ENCODE results near the gene MTM1. TPM values are rescaled to one million over a fixed set of nuclear protein-coding genes. Genes with fewer than 3 reads are reported as not detected.
A peak's percentile ranks its signal among the peaks of the same experiment; 100 is the strongest.

Gene MTM1
- total RNA-seq, 1 donor: 13.4 TPM

DNA sequence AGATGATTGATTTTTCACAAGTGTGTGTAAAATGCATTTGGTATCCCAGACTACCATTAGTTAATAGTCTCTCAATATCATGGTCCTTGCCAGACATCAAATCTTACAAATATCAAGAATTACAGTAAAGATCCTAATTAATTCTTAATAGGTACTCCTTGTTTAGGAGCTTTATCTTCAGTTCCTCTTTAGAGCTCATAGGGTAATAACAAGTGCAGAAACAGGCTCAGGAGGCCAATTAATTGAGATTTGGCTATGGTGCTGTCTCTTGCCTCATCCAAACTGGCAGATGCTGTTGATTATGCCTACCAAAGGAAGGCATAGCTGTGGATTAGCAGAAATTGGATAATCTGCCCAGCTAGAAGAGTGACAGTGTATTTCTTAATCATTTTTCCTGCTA is 131.7 kb downstream of the MTM1 start:
- no peak overlapping the region for H3K4me3 ChIP-seq (ENCODE audit: low read depth, low read length)
- TF ChIP-seq, protein P1, sequence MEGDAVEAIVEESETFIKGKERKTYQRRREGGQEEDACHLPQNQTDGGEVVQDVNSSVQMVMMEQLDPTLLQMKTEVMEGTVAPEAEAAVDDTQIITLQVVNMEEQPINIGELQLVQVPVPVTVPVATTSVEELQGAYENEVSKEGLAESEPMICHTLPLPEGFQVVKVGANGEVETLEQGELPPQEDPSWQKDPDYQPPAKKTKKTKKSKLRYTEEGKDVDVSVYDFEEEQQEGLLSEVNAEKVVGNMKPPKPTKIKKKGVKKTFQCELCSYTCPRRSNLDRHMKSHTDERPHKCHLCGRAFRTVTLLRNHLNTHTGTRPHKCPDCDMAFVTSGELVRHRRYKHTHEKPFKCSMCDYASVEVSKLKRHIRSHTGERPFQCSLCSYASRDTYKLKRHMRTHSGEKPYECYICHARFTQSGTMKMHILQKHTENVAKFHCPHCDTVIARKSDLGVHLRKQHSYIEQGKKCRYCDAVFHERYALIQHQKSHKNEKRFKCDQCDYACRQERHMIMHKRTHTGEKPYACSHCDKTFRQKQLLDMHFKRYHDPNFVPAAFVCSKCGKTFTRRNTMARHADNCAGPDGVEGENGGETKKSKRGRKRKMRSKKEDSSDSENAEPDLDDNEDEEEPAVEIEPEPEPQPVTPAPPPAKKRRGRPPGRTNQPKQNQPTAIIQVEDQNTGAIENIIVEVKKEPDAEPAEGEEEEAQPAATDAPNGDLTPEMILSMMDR (IDR thresholded peaks at IDR 0.05; ENCODE audit: insufficient read depth, low read depth, low read length): no peak

DNA sequence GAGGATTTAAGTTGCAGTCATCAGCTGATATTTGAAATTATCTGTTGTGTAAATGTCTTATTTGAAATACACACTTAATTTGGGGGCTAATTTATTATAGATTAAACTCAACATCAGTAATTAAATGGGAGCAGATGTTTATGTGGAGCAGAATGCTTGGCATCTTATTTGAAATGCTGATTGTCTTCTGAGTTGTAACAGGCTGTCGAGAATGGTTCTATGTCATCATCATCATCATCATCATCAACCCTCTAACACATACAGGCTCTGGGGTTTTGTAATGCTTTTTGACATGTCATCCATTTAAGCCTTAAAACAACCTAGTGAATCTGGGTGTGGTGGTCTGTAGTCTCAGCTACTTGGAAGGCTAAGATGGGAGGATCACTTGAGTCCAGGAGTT is 133.0 kb downstream of the MTM1 start:
- no peak overlapping the region for H3K4me3 ChIP-seq (ENCODE audit: low read depth, low read length)
- TF ChIP-seq, protein P1 (IDR thresholded peaks at IDR 0.05; ENCODE audit: insufficient read depth, low read depth, low read length): no peak
- DNase-seq (ENCODE audit: low read depth): no peak

More for the DNA sequence above, 131.7 kb downstream of the MTM1 start:
- DNase-seq (ENCODE audit: low read depth): no peak

DNA sequence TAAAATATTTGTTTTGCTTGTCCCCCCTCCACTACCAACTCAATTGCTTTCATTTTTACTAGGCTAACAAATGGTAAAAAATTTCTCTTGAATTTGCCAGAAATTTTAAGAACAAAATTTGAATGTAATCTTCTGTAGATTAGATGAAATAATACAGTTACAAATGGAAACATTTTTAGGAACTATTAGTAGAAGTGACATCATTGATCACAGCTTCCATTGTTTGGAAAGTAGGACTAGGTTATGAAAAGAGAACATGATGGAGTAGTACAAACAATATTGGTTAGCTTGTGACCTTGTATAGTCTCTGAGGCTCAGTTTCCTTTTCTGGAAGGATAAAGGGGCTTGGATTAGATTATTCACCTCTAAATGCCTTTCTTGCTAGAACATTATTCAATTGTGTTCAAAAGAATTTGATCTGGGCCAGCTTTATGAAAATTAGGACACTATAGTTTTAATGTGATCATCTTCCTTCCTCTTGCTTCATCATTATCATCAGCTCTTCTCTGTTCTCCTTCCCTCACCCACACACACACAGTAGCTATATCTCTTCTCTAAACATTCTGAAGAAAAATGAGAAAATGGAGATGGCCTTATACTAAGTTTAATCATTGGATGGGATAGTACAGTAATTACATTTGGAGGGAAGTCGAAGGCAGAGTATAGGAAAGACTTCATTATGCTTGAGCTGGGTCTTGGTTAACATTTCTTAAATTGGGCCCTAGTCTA is 134.7 kb downstream of the MTM1 start:
- TF ChIP-seq, protein P1 (IDR thresholded peaks at IDR 0.05; ENCODE audit: insufficient read depth, low read depth, low read length): no peak
- no peak overlapping the region for H3K4me3 ChIP-seq (ENCODE audit: low read depth, low read length)
- DNase-seq (ENCODE audit: low read depth): no peak

DNA sequence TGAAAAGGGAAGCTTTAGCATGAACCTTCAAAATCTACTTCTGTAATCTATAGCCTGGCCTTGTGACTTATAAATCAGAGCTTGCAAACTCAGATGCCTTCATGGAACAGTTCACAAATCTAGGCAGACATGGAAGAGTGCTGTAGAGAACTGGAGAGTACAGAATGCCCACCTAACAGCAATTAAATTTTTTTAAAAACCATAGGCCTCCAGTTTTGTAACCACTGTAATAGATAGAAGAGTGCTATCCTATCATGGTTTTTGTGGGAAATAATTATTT is 135.2 kb downstream of the MTM1 start:
- no peak overlapping the region for H3K4me3 ChIP-seq (ENCODE audit: low read depth, low read length)
- no peak for DNase-seq (ENCODE audit: low read depth)
- TF ChIP-seq, protein P1 (IDR thresholded peaks at IDR 0.05; ENCODE audit: insufficient read depth, low read depth, low read length): no peak

DNA sequence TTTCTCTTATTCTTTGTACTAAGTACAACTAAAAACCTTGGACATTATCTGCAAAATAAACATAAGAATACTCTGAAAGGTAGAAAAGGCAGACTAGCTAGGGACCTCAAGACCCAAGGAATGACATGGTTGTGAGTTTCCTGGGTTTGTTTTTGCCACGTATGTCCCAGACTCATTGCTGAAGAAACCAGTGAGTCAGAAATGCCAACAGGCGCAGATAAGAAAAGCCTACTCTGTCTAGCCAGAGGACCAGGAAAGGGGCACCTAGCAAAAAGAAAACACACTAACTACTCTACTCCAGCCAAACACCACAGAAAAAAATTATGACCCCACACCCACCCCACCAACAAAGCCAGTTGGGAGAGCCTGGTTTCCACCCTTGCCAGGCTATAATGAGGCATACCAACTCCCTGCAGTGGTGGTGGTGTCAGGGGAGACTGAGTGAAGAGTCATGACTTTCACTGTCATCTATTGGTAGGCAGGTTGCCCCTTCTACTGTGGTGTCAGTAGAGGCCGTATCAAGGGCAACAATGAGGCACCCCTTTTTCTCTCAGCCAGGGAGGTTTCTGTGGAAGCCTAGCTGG is 135.7 kb downstream of the MTM1 start:
- DNase-seq (ENCODE audit: low read depth): peak; percentile 22
- TF ChIP-seq, protein P1 (IDR thresholded peaks at IDR 0.05; ENCODE audit: insufficient read depth, low read depth, low read length): no peak
- no peak overlapping the region for H3K4me3 ChIP-seq (ENCODE audit: low read depth, low read length)

DNA sequence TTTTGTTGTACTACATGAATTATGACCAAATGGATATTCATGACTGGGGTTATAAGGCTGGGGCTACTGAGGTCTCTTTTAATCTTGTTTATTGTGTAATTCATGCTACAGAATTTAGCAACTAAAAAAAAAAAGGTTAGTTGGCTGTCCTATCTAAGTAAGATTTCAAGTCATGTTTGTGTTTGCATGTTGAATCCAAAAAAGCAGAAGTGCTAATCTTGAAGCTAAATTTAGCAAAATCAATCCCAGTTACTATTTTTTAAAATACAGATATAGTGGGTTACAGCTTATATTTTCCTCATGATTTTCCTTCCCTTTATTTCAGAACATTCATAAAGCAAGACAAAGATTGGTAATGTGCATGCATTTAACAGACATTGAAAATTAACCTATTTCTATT is 144.2 kb downstream of the MTM1 start:
- DNase-seq (ENCODE audit: low read depth): no peak
- TF ChIP-seq, protein P1 (IDR thresholded peaks at IDR 0.05; ENCODE audit: insufficient read depth, low read depth, low read length): no peak
- no peak overlapping the region for H3K4me3 ChIP-seq (ENCODE audit: low read depth, low read length)

DNA sequence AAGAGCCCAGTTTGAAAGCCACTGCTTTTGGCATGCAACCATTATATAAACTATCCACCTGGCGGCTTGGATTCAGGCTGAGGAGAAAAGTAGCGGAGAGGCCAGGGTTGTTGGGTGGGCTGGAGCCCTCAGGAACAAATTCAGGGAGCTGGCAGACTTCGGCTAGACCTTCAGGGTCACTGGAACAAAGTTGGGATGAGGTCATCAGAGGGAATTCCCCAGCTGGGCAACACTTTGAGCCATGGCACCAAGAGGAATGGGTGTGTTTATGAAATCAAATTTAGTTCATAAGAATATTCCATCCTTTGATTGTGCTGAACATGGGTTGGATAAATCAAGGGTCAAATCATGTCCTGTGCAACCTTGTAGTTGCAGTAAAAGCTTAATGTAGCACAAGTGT is 146.8 kb downstream of the MTM1 start:
- no peak overlapping the region for H3K4me3 ChIP-seq (ENCODE audit: low read depth, low read length)
- TF ChIP-seq, protein P1 (IDR thresholded peaks at IDR 0.05; ENCODE audit: insufficient read depth, low read depth, low read length): no peak
- DNase-seq (ENCODE audit: low read depth): no peak

Measured in fibroblast of villous mesenchyme (primary cell).